ENCODE measurements around the gene SBK3. TPM values are rescaled to one million over a fixed set of nuclear protein-coding genes. Genes with fewer than 3 reads are reported as not detected.
"Not testable (repeated sequence)": the region's sequence is repeated elsewhere in the genome, so short reads cannot be mapped to it uniquely, and the experiment has no call there.

Gene SBK3
- total and polyA plus RNA-seq, 2 donors (not counting 1 experiment from before 2014, with no cell fraction given), result not detected

DNA sequence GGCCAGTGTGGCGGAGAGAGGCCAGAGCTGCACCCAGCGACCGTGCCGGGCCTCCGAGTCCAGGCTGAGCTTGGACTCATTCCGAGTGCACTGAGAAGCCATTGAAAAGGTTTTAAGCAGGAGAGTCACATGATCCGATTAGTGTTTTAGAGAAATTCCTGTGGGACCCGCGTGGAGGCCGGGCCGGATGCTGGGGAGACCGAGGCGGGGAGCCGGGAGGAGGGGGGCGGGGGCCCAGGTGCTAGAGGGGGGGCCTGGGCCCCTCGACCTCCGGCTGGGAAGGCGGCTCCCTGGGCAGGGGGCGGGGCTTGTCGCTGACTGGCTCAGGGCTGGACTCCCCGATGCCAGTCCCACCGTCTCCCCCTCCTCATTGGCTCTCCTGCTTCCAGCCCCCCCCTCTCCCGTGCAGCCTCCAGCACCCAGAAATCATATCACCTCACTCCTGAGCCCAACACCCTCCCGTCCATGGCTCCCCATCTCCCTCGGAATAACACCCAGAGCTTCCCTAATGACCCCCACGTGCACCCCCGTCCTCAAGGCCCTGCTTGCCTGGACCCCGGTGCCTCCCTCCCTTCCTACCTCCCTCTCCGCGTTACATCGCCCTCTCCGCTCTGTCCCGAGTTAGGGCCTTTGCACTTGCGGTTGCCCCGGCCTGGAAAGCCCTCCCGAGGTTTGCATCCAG is 40.5 kb upstream of the SBK3 start:
- ChIA-PET POLR2A (interaction anchor here (0.6 to 0.7 kb wide), 3 partner anchors 20 to 1393 kb away, joined by 3 to 5 read pairs (median 3); no protein-coding TSS in a partner anchor), CTCF (interaction anchor here (0.6 to 2.2 kb wide), 2 partner anchors 21 to 60 kb away, joined by 3 to 8 read pairs; no protein-coding TSS in a partner anchor)
- DNase-seq, result peak; percentile 56
- Histone ChIP-seq H3K9me3 (ENCODE audit: control extremely low read depth in 1 of 3, control insufficient read depth in 2 of 3, insufficient read depth in 1 of 3, low read length in 2 of 3) (no peaks in the 10 kb centered on the region), H4K20me1 (ENCODE audit: control insufficient read depth, insufficient read depth, low read length, poor library complexity, severe bottlenecking) (no peaks in the 10 kb centered on the region), H3K27me3 (replicated peaks in 1 of 4; ENCODE audit: control extremely low read depth in 1 of 4, control insufficient read depth in 3 of 4, insufficient read depth in 4 of 4, low read length in 3 of 4) (no peaks in the 10 kb centered on the region), H3K9ac (ENCODE audit: low read length) (peak overlapping the region; percentile 63), H2AFZ (ENCODE audit: insufficient read depth, low read depth, low read length, poor library complexity, severe bottlenecking) (peak overlapping the region; percentile 92), H3K79me2 (ENCODE audit: control insufficient read depth, insufficient read depth, low read length) (no peaks in the 10 kb centered on the region), H3K4me1 (ENCODE audit: control insufficient read depth in 2 of 2, insufficient read depth in 2 of 2, low read length in 2 of 2) (peaks cover 35 to 38% of the 10 kb centered on the region in 2 donors), H3K27ac (ENCODE audit: low read length in 2 of 2) (peak overlapping the region in 1 of 2 donors; percentile 36), H3K4me2 (replicated peaks; ENCODE audit: low read depth, low read length, poor library complexity, severe bottlenecking) (peak overlapping the region; percentile 79), H3K4me3 (ENCODE audit: control extremely low read depth in 1 of 5, extremely low read depth in 1 of 5, insufficient read depth in 1 of 5, low read depth in 2 of 5, low read length in 4 of 5) (peak overlapping the region in 4 of 5 experiments; percentile 36 to 68 (median 48)), H3K36me3 (replicated peaks in 1 of 2; ENCODE audit: control extremely low read depth in 1 of 2, control insufficient read depth in 1 of 2, extremely low read depth in 1 of 2, insufficient read depth in 2 of 2, low read length in 1 of 2) (no peaks in the 10 kb centered on the region)
- Mint-ChIP-seq H3K27ac (peak overlapping the region; percentile 70), H3K4me3 (peak overlapping the region; percentile 78), H3K27me3 (no peaks in the 10 kb centered on the region), H3K4me1 (peaks cover 39% of the 10 kb centered on the region), H3K9me3 (ENCODE audit: insufficient read depth) (no peaks in the 10 kb centered on the region)
- TF ChIP-seq, protein P1, sequence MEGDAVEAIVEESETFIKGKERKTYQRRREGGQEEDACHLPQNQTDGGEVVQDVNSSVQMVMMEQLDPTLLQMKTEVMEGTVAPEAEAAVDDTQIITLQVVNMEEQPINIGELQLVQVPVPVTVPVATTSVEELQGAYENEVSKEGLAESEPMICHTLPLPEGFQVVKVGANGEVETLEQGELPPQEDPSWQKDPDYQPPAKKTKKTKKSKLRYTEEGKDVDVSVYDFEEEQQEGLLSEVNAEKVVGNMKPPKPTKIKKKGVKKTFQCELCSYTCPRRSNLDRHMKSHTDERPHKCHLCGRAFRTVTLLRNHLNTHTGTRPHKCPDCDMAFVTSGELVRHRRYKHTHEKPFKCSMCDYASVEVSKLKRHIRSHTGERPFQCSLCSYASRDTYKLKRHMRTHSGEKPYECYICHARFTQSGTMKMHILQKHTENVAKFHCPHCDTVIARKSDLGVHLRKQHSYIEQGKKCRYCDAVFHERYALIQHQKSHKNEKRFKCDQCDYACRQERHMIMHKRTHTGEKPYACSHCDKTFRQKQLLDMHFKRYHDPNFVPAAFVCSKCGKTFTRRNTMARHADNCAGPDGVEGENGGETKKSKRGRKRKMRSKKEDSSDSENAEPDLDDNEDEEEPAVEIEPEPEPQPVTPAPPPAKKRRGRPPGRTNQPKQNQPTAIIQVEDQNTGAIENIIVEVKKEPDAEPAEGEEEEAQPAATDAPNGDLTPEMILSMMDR (IDR thresholded peaks at IDR 0.05), result no peak
- no peak for TF ChIP-seq EZH2 (IDR thresholded peaks at IDR 0.05; ENCODE audit: borderline replicate concordance, insufficient read depth, low read depth, low read length, poor library complexity, severe bottlenecking)
- peak; percentile 57 for ATAC-seq (ENCODE audit: low read depth)
- WGBS (ENCODE audit: insufficient coverage), result 2% methylated on average over 29 of the region's 36 CpGs
- intact Hi-C loops (cut with micrococcal nuclease), result loop anchor here (2.0 kb wide), 1 partner anchor 19 kb away; the partner anchor contains the start of gene ZNF865

GRCh38 chr19:55584871-55585270 is 39.5 kb upstream of the SBK3 start:
- no peak overlapping the region for H3K4me3 ChIP-seq (ENCODE audit: control extremely low read depth in 1 of 5, extremely low read depth in 1 of 5, insufficient read depth in 1 of 5, low read depth in 2 of 5, low read length in 4 of 5)
- Mint-ChIP-seq H3K27me3 (no peaks in the 10 kb centered on the region), H3K4me1 (peaks cover 44% of the 10 kb centered on the region), H3K27ac (no peak overlapping the region), H3K4me3 (peak overlapping the region; percentile 32), H3K9me3 (ENCODE audit: insufficient read depth) (no peaks in the 10 kb centered on the region)
- ATAC-seq (ENCODE audit: low read depth), result no peak
- no peak for DNase-seq
- no peak overlapping the region for H3K9ac ChIP-seq (ENCODE audit: low read length)
- peaks cover 37 to 45% of the 10 kb centered on the region in 2 donors for H3K4me1 ChIP-seq (ENCODE audit: control insufficient read depth in 2 of 2, insufficient read depth in 2 of 2, low read length in 2 of 2)
- no peak for TF ChIP-seq EZH2 (IDR thresholded peaks at IDR 0.05; ENCODE audit: borderline replicate concordance, insufficient read depth, low read depth, low read length, poor library complexity, severe bottlenecking)
- no peaks in the 10 kb centered on the region for H3K27me3 ChIP-seq (replicated peaks in 1 of 4; ENCODE audit: control extremely low read depth in 1 of 4, control insufficient read depth in 3 of 4, insufficient read depth in 4 of 4, low read length in 3 of 4)
- H2AFZ ChIP-seq (ENCODE audit: insufficient read depth, low read depth, low read length, poor library complexity, severe bottlenecking), result no peak overlapping the region
- intact Hi-C loops (cut with micrococcal nuclease), result no loop called here
- no peaks in the 10 kb centered on the region for H3K36me3 ChIP-seq (replicated peaks in 1 of 2; ENCODE audit: control extremely low read depth in 1 of 2, control insufficient read depth in 1 of 2, extremely low read depth in 1 of 2, insufficient read depth in 2 of 2, low read length in 1 of 2)
- H4K20me1 ChIP-seq (ENCODE audit: control insufficient read depth, insufficient read depth, low read length, poor library complexity, severe bottlenecking), result no peaks in the 10 kb centered on the region
- ChIA-PET POLR2A (interaction anchor here (0.5 to 2.4 kb wide), 4 partner anchors 15 to 123 kb away, joined by 3 to 12 read pairs (median 3); partner anchors contain the start of genes FIZ1, ISOC2 and ZNF524), CTCF (interaction anchor here (1.1 to 2.2 kb wide), 3 partner anchors 15 to 48 kb away, joined by 3 to 8 read pairs (median 5); partner anchors contain the start of gene FIZ1)
- no peaks in the 10 kb centered on the region for H3K79me2 ChIP-seq (ENCODE audit: control insufficient read depth, insufficient read depth, low read length)
- no peak overlapping the region for H3K27ac ChIP-seq (ENCODE audit: low read length in 2 of 2)
- no peak overlapping the region for H3K4me2 ChIP-seq (replicated peaks; ENCODE audit: low read depth, low read length, poor library complexity, severe bottlenecking)
- WGBS (ENCODE audit: insufficient coverage), result 98% methylated on average over 10 of the region's 11 CpGs
- no peaks in the 10 kb centered on the region for H3K9me3 ChIP-seq (ENCODE audit: control extremely low read depth in 1 of 3, control insufficient read depth in 2 of 3, insufficient read depth in 1 of 3, low read length in 2 of 3)

GRCh38 chr19:55583897-55584296 is 38.6 kb upstream of the SBK3 start:
- H3K27me3 ChIP-seq (replicated peaks in 1 of 4; ENCODE audit: control extremely low read depth in 1 of 4, control insufficient read depth in 3 of 4, insufficient read depth in 4 of 4, low read length in 3 of 4); H3K27ac ChIP-seq (ENCODE audit: low read length in 2 of 2); H3K9me3 Mint-ChIP-seq (ENCODE audit: insufficient read depth); DNase-seq; H3K27me3 Mint-ChIP-seq; H4K20me1 ChIP-seq (ENCODE audit: control insufficient read depth, insufficient read depth, low read length, poor library complexity, severe bottlenecking); H3K4me3 ChIP-seq (ENCODE audit: control extremely low read depth in 1 of 5, extremely low read depth in 1 of 5, insufficient read depth in 1 of 5, low read depth in 2 of 5, low read length in 4 of 5); H3K4me2 ChIP-seq (replicated peaks; ENCODE audit: low read depth, low read length, poor library complexity, severe bottlenecking); H3K36me3 ChIP-seq (replicated peaks in 1 of 2; ENCODE audit: control extremely low read depth in 1 of 2, control insufficient read depth in 1 of 2, extremely low read depth in 1 of 2, insufficient read depth in 2 of 2, low read length in 1 of 2); H3K79me2 ChIP-seq (ENCODE audit: control insufficient read depth, insufficient read depth, low read length); H3K4me3 Mint-ChIP-seq; H3K27ac Mint-ChIP-seq; H3K9me3 ChIP-seq (ENCODE audit: control extremely low read depth in 1 of 3, control insufficient read depth in 2 of 3, insufficient read depth in 1 of 3, low read length in 2 of 3); ATAC-seq (ENCODE audit: low read depth); H2AFZ ChIP-seq (ENCODE audit: insufficient read depth, low read depth, low read length, poor library complexity, severe bottlenecking); H3K9ac ChIP-seq (ENCODE audit: low read length); intact Hi-C loops (cut with micrococcal nuclease): not testable (repeated sequence)
- WGBS (ENCODE audit: insufficient coverage), result 100% methylated on average over 1 of the region's 8 CpGs
- ChIA-PET CTCF (interaction anchor here (0.7 to 2.2 kb wide), 6 partner anchors 16 to 321 kb away, joined by 3 to 8 read pairs (median 4); partner anchors contain the start of genes FIZ1 and ZNF865), POLR2A (interaction anchor here (2.4 kb wide), 1 partner anchor 16 kb away, joined by 12 read pairs; the partner anchor contains the start of genes FIZ1 and ZNF524)
- H3K4me1 ChIP-seq (ENCODE audit: control insufficient read depth in 2 of 2, insufficient read depth in 2 of 2, low read length in 2 of 2), result peaks cover 41 to 49% of the 10 kb centered on the region in 2 donors
- peaks cover 47% of the 10 kb centered on the region for H3K4me1 Mint-ChIP-seq

Data from B cell (primary cell).